SK-N-MC (cell line): ENCODE results near the gene USP28.

Source experiments
- EZH2 ChIP-seq: fragments of 200-600 bp; sonication (generic); IDR thresholded peaks from one replicate; pipeline ENCODE4 v1.6.1; 2017; ENCODE audit warnings: antibody characterized with exemption
- POLR2AphosphoS5 ChIP-seq: IDR thresholded peaks from 2 replicates; pipeline ENCODE4 v1.6.1; 2012; ENCODE audit warnings: mild to moderate bottlenecking, low read depth, low read length, borderline replicate concordance

GRCh38 chr11:113760241-113760640 lies 115.1 kb downstream of the USP28 start:
- no peak for TF ChIP-seq EZH2
- no peak for TF ChIP-seq POLR2AphosphoS5
